ENCODE measurements around the gene SGSM1.

DNA sequence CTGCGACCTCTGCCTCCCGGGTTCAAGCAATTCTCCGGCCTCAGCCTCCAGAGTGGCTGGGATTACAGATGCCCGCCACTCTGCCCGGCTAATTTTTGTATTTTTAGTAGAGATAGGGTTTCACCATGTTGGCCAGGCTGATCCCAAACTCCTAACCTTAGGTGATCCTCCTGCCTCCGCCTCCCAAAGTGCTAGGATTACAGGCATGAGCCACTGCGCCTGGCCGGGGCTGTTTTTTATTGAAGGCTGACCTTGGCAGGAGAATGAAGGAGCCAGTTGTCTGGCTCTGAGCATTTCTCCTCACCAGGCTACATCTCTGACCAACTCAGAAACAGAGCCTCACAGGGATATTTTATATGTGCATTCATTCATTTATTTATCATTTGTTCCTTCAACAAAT is 148.8 kb downstream of the SGSM1 start:
- TF ChIP-seq, protein P1, sequence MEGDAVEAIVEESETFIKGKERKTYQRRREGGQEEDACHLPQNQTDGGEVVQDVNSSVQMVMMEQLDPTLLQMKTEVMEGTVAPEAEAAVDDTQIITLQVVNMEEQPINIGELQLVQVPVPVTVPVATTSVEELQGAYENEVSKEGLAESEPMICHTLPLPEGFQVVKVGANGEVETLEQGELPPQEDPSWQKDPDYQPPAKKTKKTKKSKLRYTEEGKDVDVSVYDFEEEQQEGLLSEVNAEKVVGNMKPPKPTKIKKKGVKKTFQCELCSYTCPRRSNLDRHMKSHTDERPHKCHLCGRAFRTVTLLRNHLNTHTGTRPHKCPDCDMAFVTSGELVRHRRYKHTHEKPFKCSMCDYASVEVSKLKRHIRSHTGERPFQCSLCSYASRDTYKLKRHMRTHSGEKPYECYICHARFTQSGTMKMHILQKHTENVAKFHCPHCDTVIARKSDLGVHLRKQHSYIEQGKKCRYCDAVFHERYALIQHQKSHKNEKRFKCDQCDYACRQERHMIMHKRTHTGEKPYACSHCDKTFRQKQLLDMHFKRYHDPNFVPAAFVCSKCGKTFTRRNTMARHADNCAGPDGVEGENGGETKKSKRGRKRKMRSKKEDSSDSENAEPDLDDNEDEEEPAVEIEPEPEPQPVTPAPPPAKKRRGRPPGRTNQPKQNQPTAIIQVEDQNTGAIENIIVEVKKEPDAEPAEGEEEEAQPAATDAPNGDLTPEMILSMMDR (IDR thresholded peaks at IDR 0.05), result no peak
- TF ChIP-seq POLR2A (IDR thresholded peaks at IDR 0.05) (no peak), EP300 (IDR thresholded peaks at IDR 0.05) (no peak)
